Urothelium cell line (cell line): Measurements from ENCODE around the gene CSTPP1.
"Not testable (repeated sequence)": the region's sequence is repeated elsewhere in the genome, so short reads cannot be mapped to it uniquely, and the experiment has no call there.

ENCODE experiments used
- DNase-seq: peaks from one replicate; pipeline ENCODE4 v3.0.0; 2011; ENCODE audit warnings: low spot score, mixed read lengths
- FAIRE-seq: peaks from 2 replicates; lab custom pipeline; 2011; peaks lifted over from hg19 to GRCh38; lab: Jason Lieb, UNC

CSTPP1 gene

GRCh38 chr11:47188259-47188658 is 251.7 kb downstream of the CSTPP1 start:
- FAIRE-seq, result no peak
- no peak for DNase-seq

- no peak for FAIRE-seq
- DNase-seq, result peak; percentile 25
Measured at GRCh38 chr11:47189100-47189834, 252.7 kb downstream of the CSTPP1 start.

- not testable (repeated sequence) for FAIRE-seq, DNase-seq
Measured at GRCh38 chr11:47191137-47191536, 254.6 kb downstream of the CSTPP1 start.

GRCh38 chr11:47192111-47192510 is 255.6 kb downstream of the CSTPP1 start:
- DNase-seq (no peak), FAIRE-seq (no peak)

- FAIRE-seq, DNase-seq: not testable (repeated sequence)
Measured at GRCh38 chr11:47198161-47198560, 261.6 kb downstream of the CSTPP1 start.

- FAIRE-seq (no peak), DNase-seq (no peak)
Measured at GRCh38 chr11:47201015-47201414, 264.5 kb downstream of the CSTPP1 start.

GRCh38 chr11:47202576-47202975 is 266.0 kb downstream of the CSTPP1 start:
- no peak for FAIRE-seq
- DNase-seq, result no peak

- DNase-seq (no peak), FAIRE-seq (no peak)
Measured at GRCh38 chr11:47204637-47204989, 268.1 kb downstream of the CSTPP1 start.

- DNase-seq, FAIRE-seq: not testable (repeated sequence)
Measured at GRCh38 chr11:47206577-47206976, 270.0 kb downstream of the CSTPP1 start.

GRCh38 chr11:47207459-47207858 is 270.9 kb downstream of the CSTPP1 start:
- DNase-seq (no peak), FAIRE-seq (no peak)

GRCh38 chr11:47208008-47208552 is 271.5 kb downstream of the CSTPP1 start:
- not testable (repeated sequence) for DNase-seq, FAIRE-seq

- DNase-seq (no peak), FAIRE-seq (no peak)
Measured at GRCh38 chr11:47208628-47209027, 272.1 kb downstream of the CSTPP1 start.
